PC-3 (cell line): ENCODE data around the gene TRMU. TPM values are rescaled to one million over a fixed set of nuclear protein-coding genes. Genes with fewer than 3 reads are reported as not detected.

Source experiments
- ATAC-seq: fragments of 200-7000 bp; cut with Tn5 transposase; 2 replicates; pipeline ENCODE4 v1.9.1; 2020; ENCODE audit warnings: mild to moderate bottlenecking, moderate library complexity
- BruUV-seq: library from RNA; stranded (reverse); fragments of 400-500 nt; replicated peaks from 2 replicates; lab custom pipeline; 2021; lab: Mats Ljungman, UMichigan
- CTCF ChIA-PET: fragments of 300-600 bp; sonication (Branson Sonifier 250); formaldehyde crosslinking; loops from one replicate; lab custom pipeline; 2022; ENCODE audit warnings: antibody characterized with exemption; lab: Charles Lee
- POLR2A ChIA-PET: fragments of 300-600 bp; sonication (Branson Sonifier 250); formaldehyde crosslinking; loops from one replicate; lab custom pipeline; 2022; ENCODE audit warnings: antibody characterized with exemption; ENCODE audit not compliant: unreplicated experiment; lab: Charles Lee
- DNase-seq: peaks from one replicate; pipeline ENCODE4 v3.0.0-alpha.2; 2015
- H2AFZ ChIP-seq: fragments of 300-600 bp; sonication (generic); 2 replicates; pipeline ENCODE4 v1.6.0; 2016; ENCODE audit warnings: antibody characterized with exemption, low read length
- H3F3A ChIP-seq: fragments of 300-600 bp; sonication (generic); one replicate; pipeline ENCODE4 v1.6.0; 2017; ENCODE audit warnings: antibody characterized with exemption, low read length, control low read depth, mild to moderate bottlenecking; ENCODE audit not compliant: unreplicated experiment
- H3K27ac ChIP-seq: fragments of 300-600 bp; sonication (generic); 2 replicates; pipeline ENCODE4 v1.5.1; 2016; ENCODE audit warnings: mild to moderate bottlenecking, low read length
- H3K27me3 ChIP-seq: fragments of 300-600 bp; sonication (generic); 2 replicates; pipeline ENCODE4 v1.6.1; 2016; ENCODE audit warnings: low read length, mixed read lengths
- H3K36me3 ChIP-seq: fragments of 300-600 bp; sonication (generic); 2 replicates; pipeline ENCODE4 v1.6.1; 2016; ENCODE audit warnings: low read depth, mixed run types, low read length, mixed read lengths
- H3K4me1 ChIP-seq: fragments of 300-600 bp; sonication (generic); 2 replicates; pipeline ENCODE4 v1.5.1; 2016; ENCODE audit warnings: low read length; ENCODE audit not compliant: insufficient read depth
- H3K4me2 ChIP-seq: fragments of 300-600 bp; sonication (generic); 2 replicates; pipeline ENCODE4 v1.6.0; 2016; ENCODE audit warnings: low read length
- H3K4me3 ChIP-seq: fragments of 300-600 bp; sonication (generic); 2 replicates; pipeline ENCODE4 v1.5.1; 2016; ENCODE audit warnings: mild to moderate bottlenecking, low read length, mixed read lengths
- H3K79me2 ChIP-seq: fragments of 300-600 bp; sonication (generic); 2 replicates; pipeline ENCODE4 v1.6.1; 2017; ENCODE audit warnings: low read length, mixed read lengths
- H3K9ac ChIP-seq: fragments of 300-600 bp; sonication (generic); 2 replicates; pipeline ENCODE4 v1.6.0; 2016; ENCODE audit warnings: mild to moderate bottlenecking, low read length
- H3K9me2 ChIP-seq: fragments of 300-600 bp; sonication (generic); replicated peaks from 2 replicates; pipeline ENCODE4 v1.6.1; 2016; ENCODE audit warnings: mixed run types, low read length, mixed read lengths
- H3K9me3 ChIP-seq: fragments of 300-600 bp; sonication (generic); 2 replicates; pipeline ENCODE4 v1.6.1; 2016; ENCODE audit warnings: low read length, mixed read lengths
- H4K20me1 ChIP-seq: fragments of 300-600 bp; sonication (generic); 2 replicates; pipeline ENCODE4 v1.6.1; 2016; ENCODE audit warnings: low read length, mixed read lengths
- EZH2 ChIP-seq: fragments of 300-600 bp; sonication (generic); IDR thresholded peaks from one replicate; pipeline ENCODE4 v1.6.1; 2017; ENCODE audit warnings: antibody characterized with exemption, mild to moderate bottlenecking, low read length; ENCODE audit not compliant: unreplicated experiment
- EZH2phosphoT487 ChIP-seq: fragments of 300-600 bp; sonication (generic); IDR thresholded peaks from 2 replicates; pipeline ENCODE4 v1.6.1; 2018; ENCODE audit warnings: mild to moderate bottlenecking, antibody characterized with exemption, low read length, borderline replicate concordance
- intact Hi-C: fragments of 100-400 bp; cut with micrococcal nuclease; formaldehyde crosslinking; loops from 2 replicates; pipeline ENCODE4 v1.9.0; 2023
- total RNA-seq: library from RNA; depleted of rRNA; stranded (reverse); fragments of >200 nt; gene quantifications from 2 replicates; pipeline ENCODE4 v1.2.3, GENCODE V29; 2014
- TF ChIP-seq, protein P1 (sequence below): fragments of 300-600 bp; sonication (generic); conservative IDR thresholded peaks from 2 replicates; pipeline ENCODE4 v1.5.1; 2017; ENCODE audit warnings: antibody characterized with exemption, low read depth, mild to moderate bottlenecking, low read length

Gene TRMU
- total RNA-seq, 1 experiment from 2014 or later = 63.5 TPM

DNA sequence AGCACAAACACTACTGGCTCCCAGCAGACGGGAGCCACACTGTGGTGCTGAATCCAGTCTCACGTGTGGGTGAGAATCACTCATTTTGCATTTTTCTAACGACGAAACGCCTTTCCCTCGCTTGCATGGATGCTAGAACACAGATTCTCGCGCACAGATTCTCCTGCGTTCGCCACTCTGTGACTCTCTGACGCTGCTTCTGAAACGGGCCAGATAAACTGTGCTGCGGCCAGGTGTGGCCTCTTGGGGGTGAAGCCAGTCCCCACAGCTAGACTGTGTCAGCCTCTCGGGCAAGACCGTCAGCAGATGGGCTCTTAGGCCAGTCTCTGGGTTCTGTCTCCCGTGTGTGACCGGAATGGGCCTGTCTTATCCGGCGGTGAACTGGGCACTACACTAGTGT, 44.6 kb downstream of the TRMU start:
- Histone ChIP-seq H3K9me3 (no peaks in the 10 kb centered on the region), H3K9me2 (no peaks in the 10 kb centered on the region), H3K27ac (no peak overlapping the region), H4K20me1 (no peaks in the 10 kb centered on the region), H3K36me3 (peaks cover 5% of the 10 kb centered on the region), H3K9ac (no peak overlapping the region), H3K4me1 (peaks cover 11% of the 10 kb centered on the region), H3K4me3 (no peak overlapping the region), H3K79me2 (no peaks in the 10 kb centered on the region), H2AFZ (no peak overlapping the region), H3F3A (no peaks in the 10 kb centered on the region), H3K4me2 (no peak overlapping the region), H3K27me3 (no peaks in the 10 kb centered on the region)
- no TSS peak for BruUV-seq
- ChIA-PET CTCF (no interaction called here), POLR2A (no interaction called here)
- DNase-seq (no peak), ATAC-seq (no peak)
- TF ChIP-seq EZH2phosphoT487 = no peak
- no peak for TF ChIP-seq EZH2
- TF ChIP-seq, protein P1, sequence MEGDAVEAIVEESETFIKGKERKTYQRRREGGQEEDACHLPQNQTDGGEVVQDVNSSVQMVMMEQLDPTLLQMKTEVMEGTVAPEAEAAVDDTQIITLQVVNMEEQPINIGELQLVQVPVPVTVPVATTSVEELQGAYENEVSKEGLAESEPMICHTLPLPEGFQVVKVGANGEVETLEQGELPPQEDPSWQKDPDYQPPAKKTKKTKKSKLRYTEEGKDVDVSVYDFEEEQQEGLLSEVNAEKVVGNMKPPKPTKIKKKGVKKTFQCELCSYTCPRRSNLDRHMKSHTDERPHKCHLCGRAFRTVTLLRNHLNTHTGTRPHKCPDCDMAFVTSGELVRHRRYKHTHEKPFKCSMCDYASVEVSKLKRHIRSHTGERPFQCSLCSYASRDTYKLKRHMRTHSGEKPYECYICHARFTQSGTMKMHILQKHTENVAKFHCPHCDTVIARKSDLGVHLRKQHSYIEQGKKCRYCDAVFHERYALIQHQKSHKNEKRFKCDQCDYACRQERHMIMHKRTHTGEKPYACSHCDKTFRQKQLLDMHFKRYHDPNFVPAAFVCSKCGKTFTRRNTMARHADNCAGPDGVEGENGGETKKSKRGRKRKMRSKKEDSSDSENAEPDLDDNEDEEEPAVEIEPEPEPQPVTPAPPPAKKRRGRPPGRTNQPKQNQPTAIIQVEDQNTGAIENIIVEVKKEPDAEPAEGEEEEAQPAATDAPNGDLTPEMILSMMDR = no peak
- intact Hi-C loops = no loop called here

DNA sequence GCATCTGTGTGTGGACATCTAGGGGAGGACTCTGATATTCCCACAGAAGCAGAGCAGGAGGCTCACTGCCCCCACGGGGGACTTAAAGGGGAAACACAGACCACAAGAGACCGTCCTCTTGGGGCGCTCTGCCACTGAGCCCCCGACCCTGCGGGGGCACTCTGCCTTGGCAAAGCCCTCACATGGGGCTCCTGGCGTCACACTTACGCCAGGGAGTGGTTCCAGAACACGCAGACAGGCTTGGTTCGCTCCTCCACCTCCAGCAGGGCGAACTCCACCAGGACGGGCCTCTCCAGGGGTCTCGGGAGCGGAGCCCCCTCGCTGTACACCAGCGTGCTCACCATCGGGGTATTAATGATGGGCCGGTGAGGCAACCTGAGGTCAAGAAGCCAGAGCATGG, 45.1 kb downstream of the TRMU start:
- Histone ChIP-seq H3K79me2 (no peaks in the 10 kb centered on the region), H2AFZ (no peak overlapping the region), H3K9me2 (no peaks in the 10 kb centered on the region), H3K27me3 (no peaks in the 10 kb centered on the region), H3F3A (no peaks in the 10 kb centered on the region), H3K36me3 (peaks cover 5% of the 10 kb centered on the region), H3K9me3 (no peaks in the 10 kb centered on the region), H4K20me1 (no peaks in the 10 kb centered on the region), H3K4me1 (peaks cover 11% of the 10 kb centered on the region), H3K4me2 (no peak overlapping the region), H3K9ac (no peak overlapping the region), H3K4me3 (no peak overlapping the region), H3K27ac (no peak overlapping the region)
- CTCF ChIA-PET = no interaction called here
- TF ChIP-seq EZH2phosphoT487 = no peak
- TF ChIP-seq, protein P1 = no peak
- no peak for TF ChIP-seq EZH2
- no peak for DNase-seq
- POLR2A ChIA-PET = no interaction called here
- ATAC-seq = no peak
- no TSS peak for BruUV-seq
- intact Hi-C loops = no loop called here

DNA sequence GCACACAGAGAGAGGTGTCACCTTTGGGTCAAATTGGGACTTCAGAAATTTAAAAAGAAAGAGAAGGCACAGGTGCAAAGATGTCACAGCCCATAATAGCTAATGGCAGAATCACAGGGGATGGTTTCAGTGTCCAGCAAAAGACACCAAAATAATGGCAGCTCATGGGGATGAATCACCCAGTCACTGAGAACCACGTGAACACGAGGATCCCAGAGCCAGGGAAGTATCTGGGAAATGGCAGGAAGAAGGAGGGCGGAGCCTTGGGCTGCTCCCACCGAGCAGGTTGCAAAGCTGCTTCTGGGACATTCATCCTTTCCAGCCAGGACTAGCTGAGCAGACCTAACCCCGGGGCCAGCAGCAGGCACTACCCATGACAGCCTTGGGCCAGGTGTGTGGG, 45.6 kb downstream of the TRMU start:
- no TSS peak for BruUV-seq
- H3K4me2 ChIP-seq = no peak overlapping the region
- H3K4me3 ChIP-seq = no peak overlapping the region
- no peak for ATAC-seq
- TF ChIP-seq, protein P1 = no peak
- TF ChIP-seq EZH2 (no peak), EZH2phosphoT487 (no peak)
- H3K9ac ChIP-seq = no peak overlapping the region
- H3K9me3 ChIP-seq = no peaks in the 10 kb centered on the region
- H4K20me1 ChIP-seq = no peaks in the 10 kb centered on the region
- ChIA-PET CTCF (no interaction called here), POLR2A (no interaction called here)
- H3K4me1 ChIP-seq = peaks cover 11% of the 10 kb centered on the region
- H3K79me2 ChIP-seq = no peaks in the 10 kb centered on the region
- no peak for DNase-seq
- H3K36me3 ChIP-seq = peaks cover 1% of the 10 kb centered on the region
- H3K27me3 ChIP-seq = no peaks in the 10 kb centered on the region
- no peak overlapping the region for H3K27ac ChIP-seq
- no peaks in the 10 kb centered on the region for H3F3A ChIP-seq
- H3K9me2 ChIP-seq = no peaks in the 10 kb centered on the region
- no peak overlapping the region for H2AFZ ChIP-seq
- intact Hi-C loops = no loop called here
